Measurements from ENCODE around the gene CYTH2. TPM values are rescaled to one million over a fixed set of nuclear protein-coding genes. Genes with fewer than 3 reads are reported as not detected.
"Not testable (repeated sequence)": the region's sequence is repeated elsewhere in the genome, so short reads cannot be mapped to it uniquely, and the experiment has no call there.

Gene CYTH2
- total RNA-seq, 1 donor from 2014 or later, result 248 TPM

GRCh38 chr19:48487544-48487943 is 18.4 kb downstream of the CYTH2 start:
- Mint-ChIP-seq H3K27me3 (peaks cover 36% of the 10 kb centered on the region), H3K9me3 (ENCODE audit: low read depth) (no peaks in the 10 kb centered on the region), H3K4me3 (ENCODE audit: low read depth) (no peak overlapping the region), H3K27ac (no peak overlapping the region), H3K4me1 (ENCODE audit: low read depth) (peaks cover 10% of the 10 kb centered on the region), H3K36me3 (ENCODE audit: insufficient read depth) (peaks cover 5% of the 10 kb centered on the region)
- TF ChIP-seq CTCF (IDR thresholded peaks at IDR 0.05; ENCODE audit: unreplicated experiment), result no peak
- DNase-seq (ENCODE audit: low spot score, unreplicated experiment), result no peak

DNA sequence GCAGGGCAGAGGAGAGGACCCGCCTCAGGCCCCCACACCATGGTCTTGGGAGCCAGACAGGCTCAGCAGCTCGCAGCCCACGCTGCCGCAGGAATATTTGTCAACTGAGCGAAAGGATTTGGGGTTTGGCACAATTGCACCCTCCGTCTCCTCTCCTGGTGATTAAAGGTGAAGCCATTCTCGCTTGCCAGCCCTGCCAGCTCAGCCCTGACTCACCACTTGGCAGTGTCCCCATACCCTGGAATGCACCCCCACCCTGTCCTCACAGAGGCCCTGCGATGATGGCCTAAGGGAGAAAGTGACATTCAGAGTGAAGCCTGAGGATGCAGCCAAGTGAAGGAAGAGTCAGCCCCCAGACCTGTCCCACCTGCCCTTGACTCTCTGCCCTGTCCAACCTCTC is 18.8 kb downstream of the CYTH2 start:
- no peak for TF ChIP-seq CTCF (IDR thresholded peaks at IDR 0.05; ENCODE audit: unreplicated experiment)
- Mint-ChIP-seq H3K36me3 (ENCODE audit: insufficient read depth) (peaks cover 5% of the 10 kb centered on the region), H3K27me3 (peaks cover 40% of the 10 kb centered on the region), H3K27ac (peak overlapping the region; percentile 83), H3K4me1 (ENCODE audit: low read depth) (peaks cover 11% of the 10 kb centered on the region), H3K4me3 (ENCODE audit: low read depth) (no peak overlapping the region), H3K9me3 (ENCODE audit: low read depth) (no peaks in the 10 kb centered on the region)
- no peak for DNase-seq (ENCODE audit: low spot score, unreplicated experiment)

DNA sequence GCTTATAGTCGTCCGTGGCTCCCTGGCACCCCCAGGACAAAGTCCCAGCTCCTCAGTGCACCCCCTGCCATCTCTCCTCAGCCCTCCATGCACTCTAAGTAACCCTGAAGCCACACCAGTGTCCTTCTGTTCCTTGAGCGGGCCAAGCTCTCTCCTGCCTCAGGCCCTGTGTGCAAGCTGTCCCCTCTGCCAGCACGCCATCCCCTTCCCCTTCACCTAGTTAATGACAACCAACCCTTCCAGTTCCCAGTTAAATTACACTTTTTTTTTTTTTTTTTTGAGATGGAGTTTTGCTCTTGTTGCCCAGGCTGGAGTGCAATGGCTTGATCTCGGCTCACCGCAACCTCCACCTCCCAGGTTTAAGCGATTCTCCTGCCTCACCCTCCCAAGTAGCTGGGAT is 19.3 kb downstream of the CYTH2 start:
- not testable (repeated sequence) for H3K9me3 Mint-ChIP-seq (ENCODE audit: low read depth); H3K4me3 Mint-ChIP-seq (ENCODE audit: low read depth); H3K36me3 Mint-ChIP-seq (ENCODE audit: insufficient read depth); DNase-seq (ENCODE audit: low spot score, unreplicated experiment)
- H3K27ac Mint-ChIP-seq, result peak overlapping the region; percentile 83
- H3K27me3 Mint-ChIP-seq, result peaks cover 41% of the 10 kb centered on the region
- peaks cover 10% of the 10 kb centered on the region for H3K4me1 Mint-ChIP-seq (ENCODE audit: low read depth)

DNA sequence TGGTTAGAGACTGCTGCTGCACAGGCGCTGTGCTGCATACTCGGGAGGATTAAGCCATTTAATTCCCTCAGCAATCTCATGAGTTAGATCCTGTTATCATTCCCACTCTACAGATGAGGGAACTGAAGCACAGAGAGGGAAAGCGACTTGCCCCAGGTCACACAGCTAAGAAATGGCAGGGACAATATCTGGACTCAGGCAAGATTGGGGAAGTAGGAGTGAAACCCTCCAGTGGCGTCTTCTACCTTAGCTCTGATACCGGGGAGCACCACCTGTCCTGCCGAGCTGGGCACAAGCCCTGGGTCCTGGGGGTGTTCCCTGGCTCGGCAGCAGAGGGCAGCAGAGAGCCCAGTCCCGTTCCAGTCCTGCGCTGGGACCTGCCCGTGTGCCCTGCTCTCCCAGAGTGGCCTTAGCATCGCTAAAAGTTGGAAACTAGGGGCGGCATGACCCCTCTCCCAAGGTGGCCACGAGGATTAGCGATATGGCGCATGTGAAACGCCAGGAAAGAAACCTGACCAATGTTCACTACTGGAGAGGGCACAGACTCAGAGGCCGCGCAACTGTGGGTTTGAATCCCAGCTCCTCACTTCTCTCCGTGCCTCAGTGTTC is 20.5 kb downstream of the CYTH2 start:
- Mint-ChIP-seq H3K27ac (no peak overlapping the region), H3K4me3 (ENCODE audit: low read depth) (no peak overlapping the region), H3K36me3 (ENCODE audit: insufficient read depth) (peaks cover 2% of the 10 kb centered on the region), H3K4me1 (ENCODE audit: low read depth) (peaks cover 7% of the 10 kb centered on the region), H3K9me3 (ENCODE audit: low read depth) (no peaks in the 10 kb centered on the region), H3K27me3 (peaks cover 47% of the 10 kb centered on the region)
- peak; percentile 81 for DNase-seq (ENCODE audit: low spot score, unreplicated experiment)
- TF ChIP-seq CTCF (IDR thresholded peaks at IDR 0.05; ENCODE audit: unreplicated experiment), result peak; percentile 95

- H3K27me3 Mint-ChIP-seq, result peaks cover 58% of the 10 kb centered on the region
- peak overlapping the region; percentile 59 for H3K27ac Mint-ChIP-seq
- DNase-seq (ENCODE audit: low spot score, unreplicated experiment), result no peak
- H3K4me3 Mint-ChIP-seq (ENCODE audit: low read depth), result peak overlapping the region; percentile 35
- peaks cover 7% of the 10 kb centered on the region for H3K4me1 Mint-ChIP-seq (ENCODE audit: low read depth)
- no peaks in the 10 kb centered on the region for H3K9me3 Mint-ChIP-seq (ENCODE audit: low read depth)
- TF ChIP-seq CTCF (IDR thresholded peaks at IDR 0.05; ENCODE audit: unreplicated experiment), result no peak
- peaks cover 2% of the 10 kb centered on the region for H3K36me3 Mint-ChIP-seq (ENCODE audit: insufficient read depth)
Measured at GRCh38 chr19:48490981-48491792, 22.0 kb downstream of the CYTH2 start.

DNA sequence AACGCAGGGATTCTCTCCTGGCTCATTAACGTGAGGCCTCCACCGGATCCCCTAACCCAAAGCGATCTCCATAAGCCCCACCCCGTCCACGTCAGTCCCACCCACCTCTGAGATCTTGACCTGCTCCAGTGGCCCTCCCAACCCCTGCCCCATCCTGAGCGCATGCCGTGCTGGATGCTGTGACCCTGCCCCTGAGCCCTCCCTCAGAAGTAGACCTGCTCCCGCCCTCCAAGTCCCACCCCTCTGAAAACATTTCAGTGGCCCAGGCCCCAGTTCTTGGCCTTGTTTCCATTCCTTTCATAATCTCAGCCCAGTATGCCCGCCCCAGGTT is 22.6 kb downstream of the CYTH2 start:
- TF ChIP-seq CTCF (IDR thresholded peaks at IDR 0.05; ENCODE audit: unreplicated experiment), result no peak
- DNase-seq (ENCODE audit: low spot score, unreplicated experiment), result no peak
- Mint-ChIP-seq H3K4me3 (ENCODE audit: low read depth) (peak overlapping the region; percentile 35), H3K36me3 (ENCODE audit: insufficient read depth) (no peaks in the 10 kb centered on the region), H3K27ac (peak overlapping the region; percentile 59), H3K27me3 (peaks cover 55% of the 10 kb centered on the region), H3K9me3 (ENCODE audit: low read depth) (no peaks in the 10 kb centered on the region), H3K4me1 (ENCODE audit: low read depth) (peaks cover 6% of the 10 kb centered on the region)
